ENCODE measurements around the gene DPEP2NB. TPM values are rescaled to one million over a fixed set of nuclear protein-coding genes. Genes with fewer than 3 reads are reported as not detected.

DPEP2NB gene
- total RNA-seq, 1 experiment from 2014 or later: not detected

- ChIA-PET POLR2A (ENCODE audit: low non-redundant PET) (no interaction called here), CTCF (no interaction called here)
- TF ChIP-seq CTCF (conservative IDR thresholded peaks at IDR 0.05; ENCODE audit: low read depth, low read length) (no peak), EZH2 (IDR thresholded peaks at IDR 0.05; ENCODE audit: borderline replicate concordance, low read depth, low read length, poor library complexity, severe bottlenecking) (no peak)
- no peak overlapping the region for H3K4me3 ChIP-seq (ENCODE audit: low read depth, low read length, poor library complexity, severe bottlenecking)
- no peaks in the 10 kb centered on the region for H3K27me3 ChIP-seq (replicated peaks; ENCODE audit: insufficient read depth, low read depth, low read length, poor library complexity)
- H3K9me3 ChIP-seq (ENCODE audit: low read depth, low read length, poor library complexity, severe bottlenecking): no peaks in the 10 kb centered on the region
- no TSS peak for BruUV-seq (replicated peaks)
- peaks cover 19% of the 10 kb centered on the region for H3K4me1 ChIP-seq (ENCODE audit: insufficient read depth, low read length, poor library complexity, severe bottlenecking)
- intact Hi-C loops (cut with micrococcal nuclease; ENCODE audit: unreplicated experiment): no loop called here
- peaks cover 19% of the 10 kb centered on the region for H3K36me3 ChIP-seq (ENCODE audit: insufficient read depth, low read length, poor library complexity, severe bottlenecking)
- DNase-seq (ENCODE audit: low spot score): no peak
- no peak overlapping the region for H3K27ac ChIP-seq (ENCODE audit: low read depth, low read length, poor library complexity, severe bottlenecking)
Measured at GRCh38 chr16:67964477-67965131, 51.1 kb downstream of the DPEP2NB start.

- peak overlapping the region; percentile 7 for H3K27ac ChIP-seq (ENCODE audit: low read depth, low read length, poor library complexity, severe bottlenecking)
- ChIA-PET POLR2A (ENCODE audit: low non-redundant PET) (no interaction called here), CTCF (no interaction called here)
- peaks cover 17% of the 10 kb centered on the region for H3K4me1 ChIP-seq (ENCODE audit: insufficient read depth, low read length, poor library complexity, severe bottlenecking)
- H3K36me3 ChIP-seq (ENCODE audit: insufficient read depth, low read length, poor library complexity, severe bottlenecking): peaks cover 24% of the 10 kb centered on the region
- no peak for TF ChIP-seq CTCF (conservative IDR thresholded peaks at IDR 0.05; ENCODE audit: low read depth, low read length)
- TF ChIP-seq EZH2 (IDR thresholded peaks at IDR 0.05; ENCODE audit: borderline replicate concordance, low read depth, low read length, poor library complexity, severe bottlenecking): no peak
- H3K9me3 ChIP-seq (ENCODE audit: low read depth, low read length, poor library complexity, severe bottlenecking): no peaks in the 10 kb centered on the region
- BruUV-seq (replicated peaks): no TSS peak
- no peaks in the 10 kb centered on the region for H3K27me3 ChIP-seq (replicated peaks; ENCODE audit: insufficient read depth, low read depth, low read length, poor library complexity)
- intact Hi-C loops (cut with micrococcal nuclease; ENCODE audit: unreplicated experiment): no loop called here
- DNase-seq (ENCODE audit: low spot score): no peak
- H3K4me3 ChIP-seq (ENCODE audit: low read depth, low read length, poor library complexity, severe bottlenecking): no peak overlapping the region
Measured at GRCh38 chr16:67963662-67964321, 51.9 kb downstream of the DPEP2NB start.

Other genes with a start within 250 kb of the DPEP2NB start
- gene RANBP10, start 209.4 kb downstream of the DPEP2NB start, total RNA-seq (2021): 27.1 and 28.0 TPM in 2 replicates
- 1.0 and 1.6 TPM in 2 replicates for gene TSNAXIP1, start 209.0 kb downstream of the DPEP2NB start, total RNA-seq (2021)
- gene THAP11, start 173.6 kb downstream of the DPEP2NB start, total RNA-seq (2021): 46.6 and 48.9 TPM in 2 replicates
- gene NUTF2, start 169.0 kb downstream of the DPEP2NB start, total RNA-seq (2021): 197 and 217 TPM in 2 replicates
- 52.9 and 62.3 TPM in 2 replicates for gene CENPT, start 168.2 kb downstream of the DPEP2NB start, total RNA-seq (2021)
- gene EDC4, start 142.9 kb downstream of the DPEP2NB start, total RNA-seq (2021): 99.6 and 99.9 TPM in 2 replicates
- 0.58 and 0.59 TPM in 2 replicates for gene NRN1L, start 131.0 kb downstream of the DPEP2NB start, total RNA-seq (2021)
- 24.2 and 27.4 TPM in 2 replicates for gene PSKH1, start 122.7 kb downstream of the DPEP2NB start, total RNA-seq (2021)
- 2.9 and 3.2 TPM in 2 replicates for gene CTRL, start 84.0 kb downstream of the DPEP2NB start, total RNA-seq (2021)
- 21.6 and 24.8 TPM in 2 replicates for gene PSMB10, start 79.1 kb downstream of the DPEP2NB start, total RNA-seq (2021)
- gene LCAT, start 71.8 kb downstream of the DPEP2NB start, total RNA-seq (2021): 15.5 and 17.6 TPM in 2 replicates
- gene SLC12A4, start 47.3 kb downstream of the DPEP2NB start, total RNA-seq (2021): 41.9 and 47.6 TPM in 2 replicates
- gene DPEP3, start 35.4 kb downstream of the DPEP2NB start, total RNA-seq (2021): not detected in 2 replicates
- gene DPEP2, start 16.4 kb downstream of the DPEP2NB start, total RNA-seq (2021): not detected in 2 replicates
- gene DDX28, start 7.3 kb upstream of the DPEP2NB start, total RNA-seq (2021): 14.2 and 16.0 TPM in 2 replicates
- gene DUS2, start 7.4 kb upstream of the DPEP2NB start, total RNA-seq (2021): 19.7 and 23.5 TPM in 2 replicates
- 53.7 and 56.0 TPM in 2 replicates for gene NFATC3, start 69.5 kb upstream of the DPEP2NB start, total RNA-seq (2021)
- 0.19 and 0.35 TPM in 2 replicates for gene ESRP2, start 220.2 kb upstream of the DPEP2NB start, total RNA-seq (2021)
- gene PLA2G15, start 229.5 kb upstream of the DPEP2NB start, total RNA-seq (2021): 6.8 and 8.1 TPM in 2 replicates
- gene SLC7A6, start 248.6 kb upstream of the DPEP2NB start, total RNA-seq (2021): 43.6 and 58.7 TPM in 2 replicates